Activated gamma-delta T cell treated with anti-CD3 and anti-CD28 coated beads, Interleukin-2, amount 50 U/mL, for 16 hours (primary cell): ENCODE results near the gene TMEM231.

Experiments
- DNase-seq: peaks from one replicate; pipeline ENCODE4 v3.0.0-alpha.2; 2020; ENCODE audit warnings: low read depth

Gene TMEM231

DNA sequence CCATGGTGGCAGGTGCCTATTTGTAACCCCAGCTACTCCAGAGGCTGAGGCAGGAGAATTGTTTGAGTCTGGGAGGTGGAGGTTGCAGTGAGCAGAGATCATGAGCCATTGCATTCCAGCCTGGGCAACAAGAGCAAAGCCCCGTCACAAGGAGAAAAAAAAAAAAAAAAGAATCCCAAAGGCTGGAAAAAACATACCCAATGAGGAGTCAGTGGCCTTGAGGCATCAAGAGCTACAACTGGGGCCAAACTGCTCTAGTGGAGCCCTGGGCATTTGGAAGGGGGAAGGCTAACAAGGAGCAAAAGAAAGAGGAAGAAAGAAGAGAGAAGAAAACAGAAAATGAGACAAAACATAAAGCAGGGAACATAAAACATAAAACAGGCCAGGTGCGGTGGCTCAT, 67.7 kb downstream of the TMEM231 start:
- no peak for DNase-seq
